Amniotic stem cell (primary cell): Measurements from ENCODE around the gene PPM1M.
"Not testable (repeated sequence)": the region's sequence is repeated elsewhere in the genome, so short reads cannot be mapped to it uniquely, and the experiment has no call there.

Source experiments
- DNase-seq: peaks from one replicate; lab custom pipeline; 2025; lab: John Stamatoyannopoulos, UW

The PPM1M gene

GRCh38 chr3:52247409-52248164 lies 2.0 kb downstream of the PPM1M start:
- no peak for DNase-seq

GRCh38 chr3:52248165-52248541 lies 2.6 kb downstream of the PPM1M start:
- DNase-seq = no peak

- DNase-seq = no peak
These were observed 3.4 kb downstream of the PPM1M start for GRCh38 chr3:52248816-52249547.

GRCh38 chr3:52249683-52250082 lies 4.1 kb downstream of the PPM1M start:
- DNase-seq = no peak

- no peak for DNase-seq
These were observed 4.6 kb downstream of the PPM1M start for GRCh38 chr3:52250122-52250521.

- DNase-seq = no peak
These were observed 8.1 kb downstream of the PPM1M start for GRCh38 chr3:52253314-52254304.

GRCh38 chr3:52254608-52255007 lies 9.0 kb downstream of the PPM1M start:
- no peak for DNase-seq

GRCh38 chr3:52256159-52256558 lies 10.6 kb downstream of the PPM1M start:
- no peak for DNase-seq

- DNase-seq = no peak
These were observed 11.1 kb downstream of the PPM1M start for GRCh38 chr3:52256622-52257021.

GRCh38 chr3:52257911-52258310 lies 12.4 kb downstream of the PPM1M start:
- DNase-seq = no peak

- DNase-seq = no peak
These were observed 13.5 kb downstream of the PPM1M start for GRCh38 chr3:52259035-52259434.

GRCh38 chr3:52259448-52259847 lies 13.9 kb downstream of the PPM1M start:
- no peak for DNase-seq

- no peak for DNase-seq
These were observed 16.9 kb downstream of the PPM1M start for GRCh38 chr3:52262447-52262846.

GRCh38 chr3:52265387-52265786 lies 19.8 kb downstream of the PPM1M start:
- no peak for DNase-seq

- DNase-seq = no peak
These were observed 22.5 kb downstream of the PPM1M start for GRCh38 chr3:52268036-52268435.

GRCh38 chr3:52269776-52270175 lies 24.2 kb downstream of the PPM1M start:
- no peak for DNase-seq

GRCh38 chr3:52270252-52270754 lies 24.7 kb downstream of the PPM1M start:
- no peak for DNase-seq

- DNase-seq = not testable (repeated sequence)
These were observed 26.6 kb downstream of the PPM1M start for GRCh38 chr3:52272172-52272571.

GRCh38 chr3:52272831-52273230 lies 27.3 kb downstream of the PPM1M start:
- DNase-seq = no peak

GRCh38 chr3:52274781-52275180 lies 29.2 kb downstream of the PPM1M start:
- DNase-seq = not testable (repeated sequence)

GRCh38 chr3:52277071-52277964 lies 31.8 kb downstream of the PPM1M start:
- no peak for DNase-seq
